Left renal cortex interstitium (tissue), 4 donors: ENCODE data around the gene DAB2. TPM values are rescaled to one million over a fixed set of nuclear protein-coding genes. Genes with fewer than 3 reads are reported as not detected.
A peak's percentile ranks its signal among the peaks of the same experiment; 100 is the strongest.

ENCODE experiments used
- DNase-seq, 4 donors: peaks; one replicate each; pipeline ENCODE4 v3.0.0-alpha.2; 2013; ENCODE audit warnings: low read depth in 4 of 4, low spot score in 2 of 4, missing footprints in 1 of 4
- polyA plus RNA-seq, 4 donors: library from polyadenylated mRNA; unstranded; fragments of 120-200 nt; gene quantifications; one replicate each; pipeline ENCODE4 v1.2.1, GENCODE V29; 2013; ENCODE audit not compliant: insufficient read length in 4 of 4

DAB2 gene
- polyA plus RNA-seq: 100 to 1,000 TPM; 148 to 224 (median 199) TPM

GRCh38 chr5:39424736-39425637 is at the start of gene DAB2:
Gene DAB2, minus strand, starts transcription at chr5:39424980. Its CDS starts 30,660 bp downstream, at chr5:39394320.
- peak; percentile 64 to 81 (median 78) for DNase-seq

GRCh38 chr5:39473156-39473775 is 48.5 kb upstream of the DAB2 start:
- no peak for DNase-seq

GRCh38 chr5:39471836-39472508 is 47.2 kb upstream of the DAB2 start:
- DNase-seq: no peak

- no peak for DNase-seq
These were observed 46.0 kb upstream of the DAB2 start for GRCh38 chr5:39470811-39471210.

GRCh38 chr5:39469777-39470415 is 45.1 kb upstream of the DAB2 start:
- no peak for DNase-seq

GRCh38 chr5:39469176-39469575 is 44.4 kb upstream of the DAB2 start:
- DNase-seq: no peak

- DNase-seq: no peak
These were observed 42.1 kb upstream of the DAB2 start for GRCh38 chr5:39466846-39467245.

GRCh38 chr5:39465843-39466242 is 41.1 kb upstream of the DAB2 start:
- DNase-seq: no peak

GRCh38 chr5:39465097-39465496 is 40.3 kb upstream of the DAB2 start:
- no peak for DNase-seq

- DNase-seq: no peak
These were observed 39.3 kb upstream of the DAB2 start for GRCh38 chr5:39464088-39464487.

- DNase-seq: no peak
These were observed 37.4 kb upstream of the DAB2 start for GRCh38 chr5:39462211-39462610.

- no peak for DNase-seq
These were observed 36.4 kb upstream of the DAB2 start for GRCh38 chr5:39461007-39461682.

- DNase-seq: no peak
These were observed 35.1 kb upstream of the DAB2 start for GRCh38 chr5:39459907-39460306.

GRCh38 chr5:39459071-39459470 is 34.3 kb upstream of the DAB2 start:
- DNase-seq: no peak

- no peak for DNase-seq
These were observed 30.9 kb upstream of the DAB2 start for GRCh38 chr5:39455645-39456044.

- no peak for DNase-seq
These were observed 28.8 kb upstream of the DAB2 start for GRCh38 chr5:39453606-39454005.

- DNase-seq: no peak
These were observed 28.1 kb upstream of the DAB2 start for GRCh38 chr5:39452846-39453245.

GRCh38 chr5:39451276-39451941 is 26.6 kb upstream of the DAB2 start:
- DNase-seq: no peak

GRCh38 chr5:39450487-39450886 is 25.7 kb upstream of the DAB2 start:
- no peak for DNase-seq

- DNase-seq: no peak
These were observed 24.8 kb upstream of the DAB2 start for GRCh38 chr5:39449591-39449990.
